HCT116 (cell line): ENCODE results near the gene PIP4K2B. TPM values are rescaled to one million over a fixed set of nuclear protein-coding genes. Genes with fewer than 3 reads are reported as not detected.

Experiments
- ATAC-seq: fragments of 200-7000 bp; cut with Tn5 transposase; 2 replicates; pipeline ENCODE4 v1.9.1; 2020; ENCODE audit warnings: mild to moderate bottlenecking, moderate library complexity
- BruUV-seq: library from RNA; stranded (reverse); fragments of 400-500 nt; replicated peaks from 2 replicates; lab custom pipeline; 2021; lab: Mats Ljungman, UMichigan
- CTCF ChIA-PET: fragments of 300-600 bp; sonication (Branson Sonifier 250); formaldehyde crosslinking; loops from one replicate; lab custom pipeline; 2021; ENCODE audit warnings: antibody characterized with exemption; lab: Charles Lee
- POLR2A ChIA-PET: fragments of 300-600, 350-600 bp; sonication (Branson Sonifier 250); formaldehyde crosslinking; loops from one replicate; lab custom pipeline; 2021; ENCODE audit warnings: antibody characterized with exemption; lab: Charles Lee
- RAD21 ChIA-PET, 2 experiments: fragments of 300-600 bp; sonication (Branson Sonifier 250); formaldehyde crosslinking; loops; one replicate each; lab custom pipeline; 2023; ENCODE audit warnings: low total read pairs in 2 of 2; ENCODE audit not compliant: uncharacterized antibody in 2 of 2, unreplicated experiment in 2 of 2, low non-redundant PET in 1 of 2; lab: Charles Lee
- DNase-seq: peaks from one replicate; pipeline ENCODE4 v3.0.0-alpha.2; 2010; ENCODE audit warnings: low read depth, low spot score
- H2AFZ ChIP-seq: fragments of 200-600 bp; shearing (Covaris generic), sonication (generic); 2 replicates; pipeline ENCODE4 v1.6.1; 2017; ENCODE audit warnings: low read depth, mixed run types, mixed read lengths, antibody characterized with exemption, low read length; ENCODE audit not compliant: poor library complexity, severe bottlenecking
- H3K27ac ChIP-seq: 2 replicates; pipeline ENCODE4 v1.5.1; 2012; ENCODE audit warnings: low read depth, low read length
- H3K27me3 ChIP-seq: fragments of 200-600 bp; sonication (generic); 2 replicates; pipeline ENCODE4 v1.6.1; 2016; ENCODE audit warnings: mixed run types, low read length, mixed read lengths; ENCODE audit not compliant: insufficient read depth
- H3K36me3 ChIP-seq, 2 experiments: fragments of 200-500 bp in 1 of 2; fragments of 200-600 bp in 1 of 2; sonication (Bioruptor generic) in 1 of 2; sonication (generic) in 1 of 2; 2 replicates each; pipeline versions ENCODE4 v1.5.1 to v1.6.1; 2014 to 2016; ENCODE audit warnings: low read length in 2 of 2, inconsistent platforms in 1 of 2, mixed read lengths in 1 of 2, mixed run types in 1 of 2; ENCODE audit not compliant: insufficient read depth in 2 of 2, control insufficient read depth in 1 of 2
- H3K4me1 ChIP-seq, 2 experiments: fragments of 200-600 bp in 1 of 2; sonication (generic) in 1 of 2; 2 replicates each; pipeline versions ENCODE4 v1.5.1 to v1.6.1; 2012 to 2017; ENCODE audit warnings: low read length in 2 of 2, inconsistent platforms in 1 of 2, mild to moderate bottlenecking in 1 of 2, mixed read lengths in 1 of 2, mixed run types in 1 of 2, moderate library complexity in 1 of 2; ENCODE audit not compliant: insufficient read depth in 2 of 2, control insufficient read depth in 1 of 2
- H3K4me2 ChIP-seq: fragments of 200-600 bp; sonication (generic); 2 replicates; pipeline ENCODE4 v1.6.1; 2017; ENCODE audit warnings: mixed run types, low read length, mixed read lengths
- H3K4me3 ChIP-seq, 2 experiments: fragments of 200-600 bp in 1 of 2; sonication (generic) in 1 of 2; replicated peaks in 1 of 2; 2 replicates each; pipeline ENCODE4 v1.5.1; 2011 to 2016; ENCODE audit warnings: low read length in 2 of 2, control low read depth in 1 of 2, low read depth in 1 of 2, mild to moderate bottlenecking in 1 of 2, mixed read lengths in 1 of 2, mixed run types in 1 of 2
- H3K79me2 ChIP-seq: fragments of 200-600 bp; sonication (generic); 2 replicates; pipeline ENCODE4 v1.6.1; 2017; ENCODE audit warnings: mild to moderate bottlenecking, mixed run types, low read length, moderate library complexity, mixed read lengths; ENCODE audit not compliant: insufficient read depth
- H3K9ac ChIP-seq: fragments of 200-600 bp; sonication (generic); 2 replicates; pipeline ENCODE4 v1.6.1; 2016; ENCODE audit warnings: low read length, mixed read lengths
- H3K9me2 ChIP-seq: fragments of 200-600 bp; sonication (generic), shearing (Covaris generic); 2 replicates; pipeline ENCODE4 v1.6.1; 2017; ENCODE audit warnings: mixed run types, mild to moderate bottlenecking, moderate library complexity; ENCODE audit not compliant: insufficient read depth
- H3K9me3 ChIP-seq, 2 experiments: fragments of 200-500 bp in 1 of 2; fragments of 200-600 bp in 1 of 2; sonication (Bioruptor generic) in 1 of 2; sonication (generic) in 1 of 2; 2 replicates each; pipeline ENCODE4 v1.6.1; 2014 to 2017; ENCODE audit warnings: low read length in 2 of 2, mixed read lengths in 2 of 2, inconsistent platforms in 1 of 2, low read depth in 1 of 2, mild to moderate bottlenecking in 1 of 2, mixed run types in 1 of 2, moderate library complexity in 1 of 2; ENCODE audit not compliant: control insufficient read depth in 1 of 2, insufficient read depth in 1 of 2
- H4K20me1 ChIP-seq: fragments of 200-600 bp; sonication (generic), shearing (Covaris generic); 2 replicates; pipeline ENCODE4 v1.6.1; 2017; ENCODE audit warnings: mixed run types, mild to moderate bottlenecking, moderate library complexity; ENCODE audit not compliant: insufficient read depth
- ATF3 ChIP-seq: IDR thresholded peaks from 2 replicates; pipeline ENCODE4 v1.6.1; 2012
- EGR1 ChIP-seq: IDR thresholded peaks from 2 replicates; pipeline ENCODE4 v1.6.1; 2012; ENCODE audit warnings: low read depth
- EZH2phosphoT487 ChIP-seq: fragments of 200-600 bp; IDR thresholded peaks from 2 replicates; pipeline ENCODE4 v1.6.1; 2018; ENCODE audit warnings: antibody characterized with exemption, borderline replicate concordance
- JUND ChIP-seq: IDR thresholded peaks from 2 replicates; pipeline ENCODE4 v1.6.1; 2012
- POLR2A ChIP-seq: IDR thresholded peaks from 2 replicates; pipeline ENCODE4 v1.7.0; 2011; ENCODE audit warnings: borderline replicate concordance; ENCODE audit not compliant: insufficient read depth, insufficient read length; ENCODE audit errors: extremely low read depth
- POLR2AphosphoS5 ChIP-seq: IDR thresholded peaks from 2 replicates; pipeline ENCODE4 v1.6.1; 2011; ENCODE audit warnings: mild to moderate bottlenecking, low read depth, low read length, moderate library complexity
- REST ChIP-seq: IDR thresholded peaks from 2 replicates; pipeline ENCODE4 v1.6.1; 2012; ENCODE audit warnings: low read depth
- YY1 ChIP-seq: IDR thresholded peaks from 2 replicates; pipeline ENCODE4 v1.6.1; 2011; ENCODE audit warnings: low read length, low read depth, moderate library complexity, mild to moderate bottlenecking; ENCODE audit not compliant: insufficient replicate concordance; ENCODE audit errors: extremely low read depth
- ZBTB33 ChIP-seq: IDR thresholded peaks from 2 replicates; pipeline ENCODE4 v1.6.1; 2011; ENCODE audit warnings: mild to moderate bottlenecking, low read length, moderate library complexity; ENCODE audit not compliant: insufficient replicate concordance; ENCODE audit errors: extremely low read depth
- intact Hi-C: fragments of 100-400 bp; cut with micrococcal nuclease; formaldehyde crosslinking; loops from 2 replicates; pipeline ENCODE4 v1.10.0; 2022
- total RNA-seq: library from RNA; stranded (reverse); gene quantifications from one replicate; pipeline ENCODE4 v1.2.1, GENCODE V29; 2021; ENCODE audit not compliant: unreplicated experiment
- TF ChIP-seq, protein P1 (sequence below), 3 experiments: fragments of 200-600 bp in 1 of 3; sonication (generic) in 1 of 3; IDR thresholded peaks in 2 of 3; conservative IDR thresholded peaks in 1 of 3; 2 replicates each; pipeline ENCODE4 v1.5.1; 2012 to 2017; ENCODE audit warnings: low read depth in 2 of 3, low read length in 2 of 3, antibody characterized with exemption in 1 of 3, borderline replicate concordance in 1 of 3, control low read depth in 1 of 3, mild to moderate bottlenecking in 1 of 3, mixed read lengths in 1 of 3, mixed run types in 1 of 3, moderate library complexity in 1 of 3; ENCODE audit not compliant: insufficient read depth in 1 of 3

The PIP4K2B gene
- total RNA-seq, 1 experiment from 2014 or later = 40.3 TPM

- Histone ChIP-seq H3K4me3 (peak overlapping the region; percentile 50 to 91), H3K27ac (peak overlapping the region; percentile 96), H3K9me3 (no peaks in the 10 kb centered on the region), H3K4me2 (peak overlapping the region; percentile 79), H4K20me1 (no peaks in the 10 kb centered on the region), H3K9ac (peak overlapping the region; percentile 66), H3K9me2 (no peaks in the 10 kb centered on the region), H2AFZ (no peak overlapping the region), H3K4me1 (peaks cover 11 to 32% of the 10 kb centered on the region in 2 experiments; a peak in 3 of 4 replicates), H3K36me3 (peaks cover 2 to 23% of the 10 kb centered on the region in 2 experiments; a peak in 2 of 4 replicates), H3K27me3 (no peaks in the 10 kb centered on the region), H3K79me2 (peaks cover 35% of the 10 kb centered on the region)
- ChIA-PET CTCF (no interaction called here), POLR2A (no interaction called here), RAD21 (no interaction called here)
- intact Hi-C loops = no loop called here
- no peak for ATAC-seq
- no peak for DNase-seq
- BruUV-seq = no TSS peak
- TF ChIP-seq POLR2A (no peak), EGR1 (peak; percentile 47; the same call in 1 of the 2 replicates)
Observed at GRCh38 chr17:38729368-38729885, 69.9 kb downstream of the PIP4K2B start.

- H3K4me2 ChIP-seq = no peak overlapping the region
- DNase-seq (no peak), ATAC-seq (no peak)
- H3K9me2 ChIP-seq = no peaks in the 10 kb centered on the region
- H3K36me3 ChIP-seq = peaks cover 2 to 14% of the 10 kb centered on the region in 2 experiments; a peak in 2 of 4 replicates
- H3K9me3 ChIP-seq = no peaks in the 10 kb centered on the region
- RAD21 ChIA-PET = no interaction called here
- H3K27me3 ChIP-seq = no peaks in the 10 kb centered on the region
- no peak overlapping the region; the same call in 1 of the 2 replicates for H3K27ac ChIP-seq
- CTCF ChIA-PET = no interaction called here
- H3K4me3 ChIP-seq = no peak overlapping the region
- BruUV-seq = no TSS peak
- intact Hi-C loops = no loop called here
- peaks cover 11 to 27% of the 10 kb centered on the region in 2 experiments; a peak in 3 of 4 replicates for H3K4me1 ChIP-seq
- H3K9ac ChIP-seq = no peak overlapping the region
- no peaks in the 10 kb centered on the region for H4K20me1 ChIP-seq
- POLR2A ChIA-PET = no interaction called here
- H2AFZ ChIP-seq = no peak overlapping the region
- H3K79me2 ChIP-seq = peaks cover 30% of the 10 kb centered on the region
- TF ChIP-seq YY1 (no peak), ATF3 (no peak), EZH2phosphoT487 (no peak), ZBTB33 (no peak), POLR2AphosphoS5 (no peak; the same call in 1 of the 2 replicates), EGR1 (no peak), JUND (no peak), REST (no peak)
- TF ChIP-seq, protein P1, sequence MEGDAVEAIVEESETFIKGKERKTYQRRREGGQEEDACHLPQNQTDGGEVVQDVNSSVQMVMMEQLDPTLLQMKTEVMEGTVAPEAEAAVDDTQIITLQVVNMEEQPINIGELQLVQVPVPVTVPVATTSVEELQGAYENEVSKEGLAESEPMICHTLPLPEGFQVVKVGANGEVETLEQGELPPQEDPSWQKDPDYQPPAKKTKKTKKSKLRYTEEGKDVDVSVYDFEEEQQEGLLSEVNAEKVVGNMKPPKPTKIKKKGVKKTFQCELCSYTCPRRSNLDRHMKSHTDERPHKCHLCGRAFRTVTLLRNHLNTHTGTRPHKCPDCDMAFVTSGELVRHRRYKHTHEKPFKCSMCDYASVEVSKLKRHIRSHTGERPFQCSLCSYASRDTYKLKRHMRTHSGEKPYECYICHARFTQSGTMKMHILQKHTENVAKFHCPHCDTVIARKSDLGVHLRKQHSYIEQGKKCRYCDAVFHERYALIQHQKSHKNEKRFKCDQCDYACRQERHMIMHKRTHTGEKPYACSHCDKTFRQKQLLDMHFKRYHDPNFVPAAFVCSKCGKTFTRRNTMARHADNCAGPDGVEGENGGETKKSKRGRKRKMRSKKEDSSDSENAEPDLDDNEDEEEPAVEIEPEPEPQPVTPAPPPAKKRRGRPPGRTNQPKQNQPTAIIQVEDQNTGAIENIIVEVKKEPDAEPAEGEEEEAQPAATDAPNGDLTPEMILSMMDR (IDR thresholded peaks at IDR 0.05 in 2 of 3, conservative IDR thresholded peaks at IDR 0.05 in 1 of 3; ENCODE audit: borderline replicate concordance in 1 of 3, insufficient read depth in 1 of 3, low read depth in 2 of 3, low read length in 2 of 3) = no peak
Observed at GRCh38 chr17:38728290-38728831, 71.0 kb downstream of the PIP4K2B start.
